Lung (tissue), 12 donors: ENCODE results near the gene EGFLAM. TPM values are rescaled to one million over a fixed set of nuclear protein-coding genes. Genes with fewer than 3 reads are reported as not detected.

Experiments
- ATAC-seq: fragments of 200-7000 bp; cut with Tn5 transposase; one replicate; pipeline ENCODE4 v1.9.1; 2020; ENCODE audit warnings: moderate number of reproducible peaks; ENCODE audit not compliant: insufficient read depth, low FRiP score
- DNase-seq, 3 donors: peaks; one replicate each; pipeline ENCODE4 v3.0.0-alpha.2; 2013 to 2017
- H3K27ac ChIP-seq, 2 donors: one replicate each; pipeline ENCODE4 v1.5.1; 2013; ENCODE audit warnings: mild to moderate bottlenecking in 2 of 2, moderate library complexity in 2 of 2, control low read depth in 1 of 2, inconsistent platforms in 1 of 2, low read depth in 1 of 2, low read length in 1 of 2
- H3K27me3 ChIP-seq, 3 donors: one replicate each; pipeline ENCODE4 v1.5.1; 2013; ENCODE audit warnings: low read length in 2 of 3; ENCODE audit not compliant: control insufficient read depth in 3 of 3, insufficient read depth in 3 of 3
- H3K36me3 ChIP-seq, 4 donors: one replicate each; pipeline ENCODE4 v1.5.1; 2013; ENCODE audit warnings: low read length in 4 of 4, mild to moderate bottlenecking in 1 of 4, moderate library complexity in 1 of 4; ENCODE audit not compliant: control insufficient read depth in 4 of 4, insufficient read depth in 4 of 4
- H3K4me1 ChIP-seq, 5 donors: one replicate each; pipeline ENCODE4 v1.5.1; 2013; ENCODE audit warnings: low read length in 5 of 5, mild to moderate bottlenecking in 2 of 5, moderate library complexity in 1 of 5; ENCODE audit not compliant: control insufficient read depth in 5 of 5, insufficient read depth in 5 of 5
- H3K4me3 ChIP-seq: one replicate; pipeline ENCODE4 v1.5.1; 2013; ENCODE audit warnings: mild to moderate bottlenecking, control low read depth, moderate library complexity
- H3K9ac ChIP-seq, 2 donors: one replicate each; pipeline ENCODE4 v1.5.1; 2013; ENCODE audit warnings: low read length in 2 of 2, control low read depth in 1 of 2; ENCODE audit not compliant: insufficient read depth in 1 of 2
- H3K9me3 ChIP-seq, 4 donors: one replicate each; pipeline ENCODE4 v1.5.1; 2013; ENCODE audit warnings: low read length in 3 of 4, mild to moderate bottlenecking in 1 of 4, moderate library complexity in 1 of 4; ENCODE audit not compliant: control insufficient read depth in 4 of 4, insufficient read depth in 3 of 4
- WGBS, 2 donors: extraction: QIAGEN DNeasy Blood & Tissue Kit; methylation state at CpG; one replicate each; pipeline ENCODE4 v1.1.7; 2013; 5-methylcytosine and 5-hydroxymethylcytosine counted together
- polyA plus RNA-seq, 2 donors: library from polyadenylated mRNA; stranded (reverse); fragments of 200-250 nt; gene quantifications; one replicate each; pipeline ENCODE4 v1.2.1, GENCODE V29; 2013
- total RNA-seq, 2 donors: library from RNA; depleted of rRNA in 1 of 2; stranded (reverse); fragments of >200 nt in 1 of 2; gene quantifications; one replicate each; pipeline ENCODE4 v1.2.1, GENCODE V29; 2014 to 2021
- TF ChIP-seq, protein P1 (sequence below): IDR thresholded peaks from 2 replicates; pipeline ENCODE4 v1.5.1; 2012; ENCODE audit warnings: mild to moderate bottlenecking; ENCODE audit errors: control extremely low read depth, extremely low read depth
- donor health status: control.
- donor health status: control.
- donor health status: Bipolar disorder and iron deficiency.
- donor health status: healthy.
- donor health status: DM: yes; HTN: yes; CAD: no.

Gene EGFLAM
- total and polyA plus RNA-seq, 4 donors = 0.41 to 7.6 (median 1.3) TPM

DNA sequence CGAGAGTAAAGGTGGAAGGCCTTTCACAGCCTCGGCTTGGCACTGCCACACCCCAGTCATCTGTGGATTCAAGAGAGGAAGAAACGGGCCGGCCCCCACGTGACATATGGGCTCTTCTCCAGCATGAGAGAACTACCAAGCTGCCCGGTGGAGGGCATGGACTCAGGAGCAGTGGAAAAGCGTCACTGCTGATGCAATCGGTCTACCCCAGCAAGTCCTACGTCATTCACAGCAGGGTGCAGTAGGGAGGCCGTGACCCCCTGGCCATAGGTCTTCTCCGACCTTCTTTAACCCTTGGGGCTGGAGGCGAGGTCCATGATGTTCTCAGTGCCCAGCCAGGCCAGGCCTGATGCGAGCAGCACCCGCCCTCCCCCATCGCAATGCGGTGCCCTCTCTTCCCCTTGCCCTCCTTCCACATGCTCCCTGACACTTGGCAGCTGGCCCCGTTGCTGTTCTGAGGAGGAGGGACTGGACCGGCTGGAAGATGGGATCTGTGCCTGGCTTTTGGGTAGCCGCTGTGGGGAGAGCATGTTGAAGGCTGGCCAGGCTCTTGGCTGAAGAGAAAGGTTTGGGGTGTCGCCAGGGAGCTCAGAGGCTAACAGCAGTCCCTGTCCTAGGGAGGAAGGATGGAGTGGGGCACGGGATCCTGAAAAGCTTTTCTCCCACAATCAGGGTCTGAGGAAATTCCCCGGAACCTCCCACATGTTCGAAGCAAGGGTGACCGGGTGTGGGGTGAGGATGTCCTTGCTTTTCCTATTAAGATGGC lies 208.2 kb downstream of the EGFLAM start:
- DNase-seq (peak; percentile 70 to 86 (median 80)), ATAC-seq (no peak)
- peak overlapping the region; percentile 29 to 71 for H3K27ac ChIP-seq
- H3K9me3 ChIP-seq = peaks cover 0 to 2% (median 0%) of the 10 kb centered on the region in 4 donors
- H3K9ac ChIP-seq = no peak overlapping the region
- H3K4me3 ChIP-seq = no peak overlapping the region
- TF ChIP-seq, protein P1, sequence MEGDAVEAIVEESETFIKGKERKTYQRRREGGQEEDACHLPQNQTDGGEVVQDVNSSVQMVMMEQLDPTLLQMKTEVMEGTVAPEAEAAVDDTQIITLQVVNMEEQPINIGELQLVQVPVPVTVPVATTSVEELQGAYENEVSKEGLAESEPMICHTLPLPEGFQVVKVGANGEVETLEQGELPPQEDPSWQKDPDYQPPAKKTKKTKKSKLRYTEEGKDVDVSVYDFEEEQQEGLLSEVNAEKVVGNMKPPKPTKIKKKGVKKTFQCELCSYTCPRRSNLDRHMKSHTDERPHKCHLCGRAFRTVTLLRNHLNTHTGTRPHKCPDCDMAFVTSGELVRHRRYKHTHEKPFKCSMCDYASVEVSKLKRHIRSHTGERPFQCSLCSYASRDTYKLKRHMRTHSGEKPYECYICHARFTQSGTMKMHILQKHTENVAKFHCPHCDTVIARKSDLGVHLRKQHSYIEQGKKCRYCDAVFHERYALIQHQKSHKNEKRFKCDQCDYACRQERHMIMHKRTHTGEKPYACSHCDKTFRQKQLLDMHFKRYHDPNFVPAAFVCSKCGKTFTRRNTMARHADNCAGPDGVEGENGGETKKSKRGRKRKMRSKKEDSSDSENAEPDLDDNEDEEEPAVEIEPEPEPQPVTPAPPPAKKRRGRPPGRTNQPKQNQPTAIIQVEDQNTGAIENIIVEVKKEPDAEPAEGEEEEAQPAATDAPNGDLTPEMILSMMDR = no peak
- H3K27me3 ChIP-seq = no peaks in the 10 kb centered on the region
- H3K36me3 ChIP-seq = no peaks in the 10 kb centered on the region
- H3K4me1 ChIP-seq = peaks cover 24 to 69% (median 33%) of the 10 kb centered on the region in 5 donors
- WGBS, 2 donors = 61 to 74% methylated on average over 24 of the region's 24 CpGs

DNA sequence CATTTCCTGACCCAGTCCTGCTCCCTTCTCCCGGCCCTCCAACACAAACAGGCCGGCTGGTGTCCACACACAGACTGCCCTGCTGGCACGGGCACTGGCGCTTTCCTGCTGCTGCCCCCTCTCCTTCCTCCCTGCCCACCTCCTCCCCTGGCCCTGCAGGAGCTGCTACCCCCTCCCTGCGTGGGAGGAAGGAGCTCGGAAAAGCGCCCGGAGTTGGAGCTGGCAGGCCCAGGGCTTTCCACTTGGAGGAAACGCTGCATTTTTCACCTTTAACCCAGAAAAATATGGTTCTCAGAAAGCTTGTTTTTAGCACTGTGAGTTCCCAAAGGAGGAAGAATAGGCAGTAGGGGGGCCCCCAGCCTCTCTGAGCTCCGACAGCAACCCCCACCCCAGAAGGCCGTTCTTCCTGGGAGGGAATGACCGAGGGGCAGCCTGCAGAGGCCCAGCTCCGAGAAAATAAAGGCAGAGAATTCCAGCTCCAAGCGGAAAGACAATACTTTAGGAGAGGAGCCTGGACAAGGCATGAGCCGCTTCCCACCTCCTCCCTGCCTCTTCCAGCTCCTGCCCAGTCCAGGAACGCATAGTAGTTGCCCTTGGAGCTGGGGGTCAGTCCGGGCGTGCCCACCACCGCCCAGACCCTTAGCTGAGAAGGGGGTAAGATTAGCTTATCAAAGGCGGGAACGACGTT lies 209.1 kb downstream of the EGFLAM start:
- H3K4me3 ChIP-seq = no peak overlapping the region
- H3K27me3 ChIP-seq = no peaks in the 10 kb centered on the region
- H3K4me1 ChIP-seq = peaks cover 24 to 69% (median 33%) of the 10 kb centered on the region in 5 donors
- peak overlapping the region in 1 of 2 donors; percentile 36 for H3K9ac ChIP-seq
- H3K27ac ChIP-seq = peak overlapping the region; percentile 29 to 71
- H3K9me3 ChIP-seq = peaks cover 0 to 2% (median 0%) of the 10 kb centered on the region in 4 donors
- H3K36me3 ChIP-seq = no peaks in the 10 kb centered on the region
- WGBS, 2 donors = 26 to 35% methylated on average over 22 of the region's 22 CpGs
- DNase-seq (peak; percentile 82 to 95 (median 91)), ATAC-seq (peak; percentile 43)
- TF ChIP-seq, protein P1 = no peak

DNA sequence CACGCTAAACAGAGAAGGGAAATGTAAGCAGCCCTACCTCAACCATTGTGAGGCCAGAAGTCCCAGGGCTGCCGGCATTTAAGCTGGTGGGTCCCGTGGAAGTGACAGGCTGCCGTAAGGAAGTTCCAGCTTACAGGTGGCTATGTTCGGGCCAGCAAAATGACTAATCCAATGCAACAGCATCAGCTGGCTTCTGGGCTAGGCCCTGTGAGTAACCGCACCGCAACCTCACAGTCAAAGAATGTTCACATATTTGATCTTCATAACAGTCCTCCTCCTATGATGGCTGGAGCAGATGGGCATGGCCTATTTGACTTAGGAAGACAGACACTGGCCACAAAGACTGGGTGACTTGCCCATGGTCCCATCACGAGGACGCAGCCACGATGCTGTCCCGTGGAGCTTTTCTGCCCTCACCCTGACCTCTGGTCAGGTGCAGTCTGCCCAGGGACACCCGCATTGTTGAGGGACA lies 209.9 kb downstream of the EGFLAM start:
- ATAC-seq (peak; percentile 24), DNase-seq (no peak)
- Histone ChIP-seq H3K36me3 (no peaks in the 10 kb centered on the region), H3K9me3 (peaks cover 0 to 2% (median 0%) of the 10 kb centered on the region in 4 donors), H3K27me3 (no peaks in the 10 kb centered on the region), H3K4me1 (peaks cover 20 to 74% (median 33%) of the 10 kb centered on the region in 5 donors), H3K27ac (peak overlapping the region; percentile 2 to 71), H3K9ac (peak overlapping the region in 1 of 2 donors; percentile 66), H3K4me3 (no peak overlapping the region)
- 81 to 84% methylated on average over 12 of the region's 12 CpGs for WGBS, 2 donors
- TF ChIP-seq, protein P1 = no peak
